Mucosa of descending colon (tissue), 3 donors: ENCODE data around the gene TM6SF1. TPM values are rescaled to one million over a fixed set of nuclear protein-coding genes. Genes with fewer than 3 reads are reported as not detected.

Source experiments
- ATAC-seq: fragments of 200-7000 bp; cut with Tn5 transposase; one replicate; pipeline ENCODE4 v1.9.1; 2020; ENCODE audit warnings: mild to moderate bottlenecking, moderate library complexity
- DNase-seq, 3 donors: peaks; one replicate each; pipeline ENCODE4 v3.0.0-alpha.2; 2020
- H3K36me3 ChIP-seq: fragments of 200-600 bp; one replicate; pipeline ENCODE4 v1.8.0; 2021; ENCODE audit warnings: low read depth, mild to moderate bottlenecking
- H3K4me1 ChIP-seq: fragments of 200-600 bp; one replicate; pipeline ENCODE4 v1.8.0; 2021; ENCODE audit warnings: low read depth, mild to moderate bottlenecking
- H3K4me3 ChIP-seq: fragments of 200-600 bp; one replicate; pipeline ENCODE4 v1.8.0; 2021; ENCODE audit warnings: mild to moderate bottlenecking
- H3K9me3 ChIP-seq: fragments of 200-600 bp; one replicate; pipeline ENCODE4 v1.8.0; 2021; ENCODE audit warnings: mild to moderate bottlenecking
- intact Hi-C, 2 donors: fragments of 100-400 bp; cut with DNase I in 1 of 2; cut with micrococcal nuclease in 1 of 2; formaldehyde crosslinking; loops; one replicate each; pipeline versions ENCODE4 v1.11.0 to v1.11.1; 2022; cut with DNase I, micrococcal nuclease
- long read RNA-seq, 2 donors: library from polyadenylated mRNA; unstranded; transcript quantifications; one replicate each; pipeline ENCODE4 v2.0.0, GENCODE V29; 2019 to 2021
- total RNA-seq, 3 donors: library from RNA; stranded (reverse); fragmentation: NEBNext Ultra II Directional in 2 of 3; extraction: Animal tissue kit (Norgen Biotek cat#: 25700) in 2 of 3; gene quantifications; one replicate each; pipeline versions ENCODE4 v1.2.1 to v1.2.4, GENCODE V29; 2021 to 2023
- TF ChIP-seq, protein P1 (sequence below): fragments of 200-600 bp; IDR thresholded peaks from one replicate; pipeline ENCODE4 v1.8.0; 2022; ENCODE audit warnings: antibody characterized with exemption, mild to moderate bottlenecking
- donor health status: DM: no; HTN: no; CAD: no; lungs with moderate emphysema.
- donor health status: DM: no; HTN: no; CAD: no.
- donor health status: DM: no; HTN: yes; CAD: no.

Gene TM6SF1
- 1 to 10 TPM; 1.2 to 4.9 (median 1.5) TPM for total RNA-seq
- long read RNA-seq, donor 1, partial matches to known transcripts = 0 of 1 reads
- long read RNA-seq, donor 1, other reads (novel, unspliced or antisense) = 0 of 1 reads
- long read RNA-seq, donor 2 = 0 reads

GRCh38 chr15:83106994-83107840, at the start of gene TM6SF1:
TSS of gene TM6SF1 (plus strand) at chr15:83107645. CDS start at chr15:83107681, 36 bp downstream.
- ATAC-seq (peak; percentile 29), DNase-seq (peak in 2 of 3 donors; percentile 30 to 53)
- Histone ChIP-seq H3K4me3 (no peak within 1 kb of the TSS), H3K4me1 (peaks cover 5% of the 10 kb centered on the region), H3K36me3 (no peaks in the 10 kb centered on the region), H3K9me3 (no peaks in the 10 kb centered on the region)
- TF ChIP-seq, protein P1, sequence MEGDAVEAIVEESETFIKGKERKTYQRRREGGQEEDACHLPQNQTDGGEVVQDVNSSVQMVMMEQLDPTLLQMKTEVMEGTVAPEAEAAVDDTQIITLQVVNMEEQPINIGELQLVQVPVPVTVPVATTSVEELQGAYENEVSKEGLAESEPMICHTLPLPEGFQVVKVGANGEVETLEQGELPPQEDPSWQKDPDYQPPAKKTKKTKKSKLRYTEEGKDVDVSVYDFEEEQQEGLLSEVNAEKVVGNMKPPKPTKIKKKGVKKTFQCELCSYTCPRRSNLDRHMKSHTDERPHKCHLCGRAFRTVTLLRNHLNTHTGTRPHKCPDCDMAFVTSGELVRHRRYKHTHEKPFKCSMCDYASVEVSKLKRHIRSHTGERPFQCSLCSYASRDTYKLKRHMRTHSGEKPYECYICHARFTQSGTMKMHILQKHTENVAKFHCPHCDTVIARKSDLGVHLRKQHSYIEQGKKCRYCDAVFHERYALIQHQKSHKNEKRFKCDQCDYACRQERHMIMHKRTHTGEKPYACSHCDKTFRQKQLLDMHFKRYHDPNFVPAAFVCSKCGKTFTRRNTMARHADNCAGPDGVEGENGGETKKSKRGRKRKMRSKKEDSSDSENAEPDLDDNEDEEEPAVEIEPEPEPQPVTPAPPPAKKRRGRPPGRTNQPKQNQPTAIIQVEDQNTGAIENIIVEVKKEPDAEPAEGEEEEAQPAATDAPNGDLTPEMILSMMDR = no peak
- intact Hi-C loops = no loop called here

- intact Hi-C loops = no loop called here
- no peaks in the 10 kb centered on the region for H3K9me3 ChIP-seq
- H3K36me3 ChIP-seq = no peaks in the 10 kb centered on the region
- no peak for DNase-seq
- TF ChIP-seq, protein P1 = no peak
- no peak overlapping the region for H3K4me3 ChIP-seq
- H3K4me1 ChIP-seq = peaks cover 24% of the 10 kb centered on the region
- ATAC-seq = no peak
Measured at GRCh38 chr15:83057696-83058376, 49.6 kb upstream of the TM6SF1 start.

DNA sequence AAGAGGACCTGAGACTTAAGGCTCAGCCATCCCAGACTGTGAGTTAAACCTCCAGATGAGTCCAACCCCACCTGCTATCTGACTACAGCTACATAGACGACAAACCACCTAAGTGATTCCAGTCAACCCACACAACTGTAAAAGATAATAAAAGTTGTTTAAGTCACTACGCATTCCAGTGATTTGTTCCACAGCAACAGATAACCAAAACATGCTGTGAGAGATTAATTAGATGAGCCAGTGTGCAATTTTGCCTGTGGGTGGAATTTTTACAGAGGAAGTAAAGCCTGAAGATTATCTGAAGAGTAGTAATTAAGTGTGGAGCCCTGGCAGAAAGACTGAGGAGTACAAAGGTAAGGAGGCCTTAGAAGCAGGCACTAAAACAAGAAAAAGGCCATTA, 45.8 kb upstream of the TM6SF1 start:
- intact Hi-C loops = no loop called here
- Histone ChIP-seq H3K9me3 (no peaks in the 10 kb centered on the region), H3K4me3 (no peak overlapping the region), H3K4me1 (peaks cover 44% of the 10 kb centered on the region), H3K36me3 (no peaks in the 10 kb centered on the region)
- DNase-seq (no peak), ATAC-seq (peak; percentile 75)
- TF ChIP-seq, protein P1 = no peak

- Histone ChIP-seq H3K4me3 (no peak overlapping the region), H3K4me1 (peaks cover 44% of the 10 kb centered on the region), H3K36me3 (no peaks in the 10 kb centered on the region), H3K9me3 (no peaks in the 10 kb centered on the region)
- intact Hi-C loops = no loop called here
- ATAC-seq (no peak), DNase-seq (no peak)
- TF ChIP-seq, protein P1 = no peak
Measured at GRCh38 chr15:83062768-83063180, 44.7 kb upstream of the TM6SF1 start.

GRCh38 chr15:83063551-83063950, 43.9 kb upstream of the TM6SF1 start:
- H3K36me3 ChIP-seq = no peaks in the 10 kb centered on the region
- no peak for DNase-seq
- no peaks in the 10 kb centered on the region for H3K9me3 ChIP-seq

More at GRCh38 chr15:83063551-83063950, 43.9 kb upstream of the TM6SF1 start:
- ATAC-seq = no peak
- H3K4me1 ChIP-seq = peaks cover 44% of the 10 kb centered on the region
- TF ChIP-seq, protein P1 = no peak
- H3K4me3 ChIP-seq = no peak overlapping the region
- intact Hi-C loops = no loop called here
